Eye (tissue), 1 donor: ENCODE measurements around the gene MAPK14.
"Not testable (repeated sequence)": the region's sequence is repeated elsewhere in the genome, so short reads cannot be mapped to it uniquely, and the experiment has no call there.

Experiments used
- DNase-seq: peaks from one replicate; pipeline ENCODE4 v3.0.0-alpha.2; 2015

The MAPK14 gene

GRCh38 chr6:36027501-36028087 is at the start of gene MAPK14:
MAPK14 (plus strand) TSS chr6:36027808; CDS start chr6:36028158, 350 bp downstream.
- peak; percentile 100 for DNase-seq

DNA sequence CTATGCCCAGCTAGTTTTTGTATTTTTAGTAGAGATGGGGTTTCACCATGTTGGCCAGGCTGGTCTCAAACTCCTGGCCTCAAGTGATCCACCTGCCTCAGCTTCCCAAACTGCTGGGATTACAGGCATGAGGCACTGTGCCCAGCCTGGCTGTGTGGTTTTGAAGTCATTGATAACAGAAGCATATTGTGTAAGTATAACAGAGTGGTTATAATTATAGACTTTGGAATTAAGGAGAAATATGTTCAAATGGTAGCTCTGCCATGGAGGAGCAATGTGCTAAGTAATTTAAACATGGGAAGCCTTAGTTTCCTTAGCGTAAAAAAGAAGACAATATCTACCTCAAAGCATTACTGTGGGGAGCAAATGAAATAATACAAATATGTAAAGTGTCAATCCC is 47.5 kb upstream of the MAPK14 start:
- not testable (repeated sequence) for DNase-seq

- DNase-seq, result no peak
Observed at GRCh38 chr6:35980991-35981645, 46.5 kb upstream of the MAPK14 start.

DNA sequence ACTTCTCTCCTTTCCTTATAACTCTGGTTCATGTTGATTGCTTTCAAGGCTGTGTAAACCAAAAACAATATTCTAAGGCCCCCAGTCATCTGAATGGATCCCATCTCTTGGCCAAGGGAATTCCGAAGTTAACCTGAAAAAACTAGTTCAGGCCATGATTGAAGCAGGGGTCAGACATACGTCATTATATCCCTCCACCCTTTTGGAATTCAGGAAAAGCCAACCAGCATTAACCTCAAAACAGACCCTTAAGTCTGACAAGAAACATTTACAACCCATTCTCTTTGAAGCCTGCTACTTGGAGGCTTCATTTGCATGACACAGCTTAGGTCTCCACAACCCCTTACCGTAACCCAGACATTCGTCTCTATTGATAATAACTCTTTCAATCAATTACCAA is 42.9 kb upstream of the MAPK14 start:
- no peak for DNase-seq

DNA sequence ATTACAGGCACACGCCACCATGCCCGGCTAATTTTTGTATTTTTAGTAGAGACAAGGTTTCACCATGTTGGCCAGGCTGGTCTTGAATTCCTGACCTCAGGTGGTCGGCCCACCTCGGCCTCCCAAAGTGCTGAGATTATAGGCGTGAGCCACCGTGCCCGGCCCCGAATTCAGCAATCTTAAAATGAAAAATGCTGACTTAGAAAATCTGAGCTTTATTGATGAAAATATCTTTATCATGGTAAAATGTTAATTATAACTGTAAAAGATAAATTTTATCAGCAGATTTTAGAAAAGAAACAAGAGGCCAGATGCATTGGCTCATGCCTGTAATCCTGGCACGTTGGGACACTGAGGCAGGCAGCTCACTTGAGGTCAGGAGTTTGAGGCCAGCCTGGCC is 39.6 kb upstream of the MAPK14 start:
- not testable (repeated sequence) for DNase-seq

DNA sequence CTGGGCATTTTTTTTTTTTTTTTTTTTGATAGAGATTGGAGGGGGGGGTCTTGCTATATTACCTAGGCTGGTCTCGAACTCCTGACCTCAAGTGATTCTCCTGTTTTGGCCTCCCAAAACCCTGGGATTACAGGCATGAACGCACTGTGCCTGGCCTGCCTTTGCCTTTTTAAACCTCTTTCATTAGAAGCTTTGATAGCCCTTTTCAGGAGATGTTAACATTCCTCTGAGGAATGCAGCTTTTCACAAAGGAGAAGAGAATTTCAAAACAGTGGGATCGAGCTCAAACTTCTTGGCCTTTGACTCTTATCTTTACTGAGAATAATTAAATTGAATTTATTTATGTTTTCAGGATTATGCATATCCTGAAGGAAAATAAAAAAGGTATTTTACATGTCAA is 34.5 kb upstream of the MAPK14 start:
- DNase-seq, result no peak

- DNase-seq, result no peak
Observed at GRCh38 chr6:36000451-36000850, 27.2 kb upstream of the MAPK14 start.

DNA sequence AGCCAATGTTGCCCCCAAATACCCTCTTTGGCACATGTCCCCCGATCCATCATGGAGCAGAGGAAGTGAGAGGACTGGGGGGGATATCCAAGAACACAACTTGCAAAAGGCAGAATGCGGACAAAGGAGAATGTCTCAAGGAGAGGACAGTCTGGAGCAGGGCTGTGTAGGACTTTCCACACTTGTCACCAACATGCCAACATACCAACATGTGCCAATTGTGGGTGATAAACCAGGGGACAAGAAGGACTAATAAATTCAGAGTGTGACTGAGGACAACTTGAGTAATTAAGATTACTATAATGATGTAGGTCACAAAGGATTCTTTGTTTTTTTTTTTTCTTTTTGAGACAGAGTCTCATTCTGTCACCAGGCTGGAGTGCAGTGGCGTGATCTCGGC is 11.9 kb upstream of the MAPK14 start:
- no peak for DNase-seq

DNA sequence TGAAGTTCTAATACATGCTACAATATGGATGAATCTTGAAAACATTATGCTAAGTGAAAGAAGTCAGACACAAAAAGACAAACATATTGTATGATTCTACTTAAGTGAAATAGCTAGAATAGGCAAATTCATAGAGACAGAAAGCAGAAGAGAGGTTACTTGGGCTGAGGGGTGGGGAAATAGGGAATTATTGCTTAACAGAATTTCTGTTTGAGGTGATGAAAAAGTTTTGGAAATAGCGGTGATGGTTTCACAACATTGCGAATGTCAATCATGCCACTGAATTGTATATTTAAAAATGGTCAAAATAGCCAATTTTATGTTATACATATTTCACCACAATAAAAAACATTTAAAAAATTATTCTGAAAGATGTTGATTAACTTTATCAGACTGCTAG is 9.3 kb upstream of the MAPK14 start:
- DNase-seq, result no peak

DNA sequence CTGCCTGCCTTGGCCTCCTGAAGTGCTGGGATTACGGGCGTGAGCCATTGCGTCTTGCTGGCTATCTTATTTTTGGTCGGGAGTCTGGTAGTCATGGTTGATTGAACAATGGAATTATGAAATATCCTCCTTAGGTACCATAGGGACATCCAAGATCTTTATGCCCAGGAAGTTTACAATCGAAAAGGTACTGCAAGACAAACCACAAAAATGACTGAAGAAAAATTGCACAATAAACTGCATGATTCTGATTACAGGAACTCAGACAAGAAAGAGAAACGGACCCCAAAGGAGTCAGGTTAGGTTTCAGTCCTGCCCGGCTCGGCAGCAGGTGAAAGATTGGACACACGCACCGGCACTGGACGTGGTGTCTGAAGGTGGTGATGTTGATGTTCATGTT is 8.4 kb upstream of the MAPK14 start:
- DNase-seq, result no peak

- no peak for DNase-seq
Observed at GRCh38 chr6:36020154-36020553, 7.5 kb upstream of the MAPK14 start.

GRCh38 chr6:36023996-36024795 is 3.4 kb upstream of the MAPK14 start, which contains the start of gene SLC26A8:
SLC26A8 (minus strand) TSS chr6:36024641; CDS start chr6:36019707, 4,934 bp downstream.
- peak; percentile 45 for DNase-seq

GRCh38 chr6:36025260-36025931 is 2.2 kb upstream of the MAPK14 start:
- DNase-seq, result no peak

DNA sequence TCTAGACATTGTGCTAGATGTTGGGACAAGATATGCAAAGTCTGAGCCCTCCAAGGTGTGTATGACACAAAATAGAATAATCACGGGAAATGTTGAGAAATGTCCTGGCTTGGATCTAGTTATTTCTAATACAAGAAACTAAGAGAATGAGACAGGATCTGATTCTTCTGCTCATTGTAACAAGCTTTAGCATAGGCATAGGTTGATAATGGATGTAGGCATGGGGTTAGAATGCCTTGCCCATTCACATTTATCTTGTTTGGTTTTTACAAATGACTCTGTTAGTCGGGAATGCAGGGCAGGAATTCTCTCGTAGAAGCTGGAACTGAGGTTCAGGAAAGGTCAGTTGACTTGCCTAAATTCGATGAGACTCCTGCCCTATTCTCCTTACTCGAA is 1.7 kb upstream of the MAPK14 start:
- no peak for DNase-seq

- DNase-seq, result peak; percentile 78
Observed at GRCh38 chr6:36028088-36028876, 674 bp downstream of the MAPK14 start.

DNA sequence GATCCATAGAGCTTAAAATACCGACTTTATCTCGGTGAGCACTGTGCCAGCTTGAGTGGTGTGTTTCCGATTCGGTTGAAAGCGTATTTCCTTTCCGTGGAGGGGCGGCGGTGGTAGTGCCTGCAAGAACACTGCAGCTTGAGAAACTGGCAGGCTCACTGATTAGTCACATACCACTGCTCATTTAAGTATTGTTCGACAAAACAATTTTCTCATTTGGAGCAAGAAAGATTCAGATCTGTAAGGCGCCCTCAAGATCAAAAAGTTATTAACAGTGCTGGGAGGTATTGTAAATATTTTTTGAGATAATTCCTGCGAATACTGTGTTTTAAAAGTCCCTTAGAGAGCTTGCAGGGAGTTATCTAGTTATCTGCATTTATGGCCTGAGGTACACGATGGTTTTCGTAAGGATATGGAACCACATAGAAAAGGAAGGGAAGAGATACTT is 1.3 kb downstream of the MAPK14 start:
- DNase-seq, result peak; percentile 81

DNA sequence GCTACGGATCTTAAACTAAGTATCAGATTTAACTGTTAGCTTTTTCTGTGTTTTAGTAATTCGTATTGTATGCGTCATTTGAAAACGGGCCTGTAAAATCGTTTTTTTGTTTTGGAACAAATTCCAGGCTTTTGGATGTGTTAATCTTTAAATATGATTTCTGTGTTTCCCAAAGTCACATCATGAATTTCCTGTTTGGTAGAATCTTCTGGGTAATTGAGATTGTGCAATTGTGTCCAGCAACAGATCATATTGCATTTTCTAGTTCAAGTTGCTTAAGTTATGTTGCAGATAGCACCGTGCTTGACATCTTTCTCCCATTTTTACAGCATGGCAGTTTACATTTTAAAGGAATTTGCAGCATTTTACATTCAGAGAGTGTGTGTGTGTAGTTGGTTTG is 1.9 kb downstream of the MAPK14 start:
- DNase-seq, result peak; percentile 41

GRCh38 chr6:36032261-36032660 is 4.7 kb downstream of the MAPK14 start:
- DNase-seq, result no peak

GRCh38 chr6:36033144-36033543 is 5.5 kb downstream of the MAPK14 start:
- DNase-seq, result not testable (repeated sequence)

DNA sequence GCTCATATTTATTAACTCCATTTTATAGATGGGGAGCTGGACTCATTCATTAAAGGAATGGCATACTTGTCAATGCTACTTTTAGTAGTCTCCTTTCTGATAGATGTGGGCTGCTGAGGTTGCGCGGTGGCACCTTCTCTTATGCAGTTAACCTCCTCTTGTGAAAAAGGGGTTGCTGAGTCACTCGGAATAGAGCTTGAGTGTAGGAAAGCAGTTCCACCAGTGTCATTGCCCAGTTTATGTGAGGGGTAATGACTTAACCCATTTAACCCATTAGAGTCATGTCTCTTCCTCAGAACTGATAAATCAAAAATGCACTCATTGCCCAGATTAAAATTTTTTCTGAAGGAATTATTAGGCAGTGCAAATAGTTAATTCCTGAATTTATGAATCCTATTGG is 6.3 kb downstream of the MAPK14 start:
- no peak for DNase-seq

GRCh38 chr6:36034441-36034840 is 6.8 kb downstream of the MAPK14 start:
- no peak for DNase-seq

DNA sequence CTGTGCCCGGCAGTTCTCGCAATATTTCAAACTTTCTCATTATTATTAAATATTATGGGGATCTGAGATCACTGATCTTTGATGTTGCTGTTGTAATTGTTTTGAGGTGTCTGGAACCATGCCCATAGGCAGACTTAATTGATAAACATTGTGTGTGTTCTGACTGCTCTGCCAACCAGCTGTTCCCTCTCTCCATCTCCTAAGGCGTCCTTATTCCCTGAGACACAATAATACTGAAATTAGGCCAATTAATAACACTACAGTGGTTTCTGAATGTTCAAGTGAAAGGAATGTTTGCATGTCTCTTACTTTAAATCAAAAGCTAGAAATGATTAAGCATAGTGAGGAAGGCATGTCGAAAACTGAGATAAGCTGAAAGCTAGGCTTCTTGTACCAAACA is 7.6 kb downstream of the MAPK14 start:
- peak; percentile 67 for DNase-seq
